GM12873 (cell line): Measurements from ENCODE around the gene SLC17A7.

Source experiments
- CTCF ChIP-seq: IDR thresholded peaks from 2 replicates; pipeline ENCODE4 v1.5.1; 2012; ENCODE audit warnings: low read depth, mild to moderate bottlenecking, moderate library complexity, low read length, control low read depth; ENCODE audit not compliant: insufficient read depth; ENCODE audit errors: missing control alignments

Gene SLC17A7

GRCh38 chr19:49403404-49404187, 37.7 kb downstream of the SLC17A7 start:
- TF ChIP-seq CTCF, result no peak

- TF ChIP-seq CTCF, result no peak
Measured at GRCh38 chr19:49400029-49400428, 41.3 kb downstream of the SLC17A7 start.

GRCh38 chr19:49398931-49399330, 42.4 kb downstream of the SLC17A7 start:
- TF ChIP-seq CTCF, result no peak

GRCh38 chr19:49398001-49398615, 43.2 kb downstream of the SLC17A7 start:
- TF ChIP-seq CTCF, result no peak

GRCh38 chr19:49396738-49397505, 44.4 kb downstream of the SLC17A7 start:
- no peak for TF ChIP-seq CTCF

- TF ChIP-seq CTCF, result no peak
Measured at GRCh38 chr19:49395581-49396407, 45.5 kb downstream of the SLC17A7 start.

GRCh38 chr19:49393881-49394280, 47.4 kb downstream of the SLC17A7 start:
- no peak for TF ChIP-seq CTCF
